Mucosa of descending colon (tissue), 3 donors: ENCODE data around the gene ZNF705A. TPM values are rescaled to one million over a fixed set of nuclear protein-coding genes. Genes with fewer than 3 reads are reported as not detected.

Experiments used
- total RNA-seq, 3 donors: library from RNA; stranded (reverse); fragmentation: NEBNext Ultra II Directional in 2 of 3; extraction: Animal tissue kit (Norgen Biotek cat#: 25700) in 2 of 3; gene quantifications; one replicate each; pipeline versions ENCODE4 v1.2.1 to v1.2.4, GENCODE V29; 2021 to 2023
- donor health status: DM: no; HTN: no; CAD: no; lungs with moderate emphysema.
- donor health status: DM: no; HTN: no; CAD: no.
- donor health status: DM: no; HTN: yes; CAD: no.

The ZNF705A gene
- total RNA-seq, 3 donors from 2014 or later, result not detected

Other genes starting within 250 kb of the ZNF705A start
- 10 to 100 TPM; 11.9 to 19.9 (median 18.0) TPM for gene SLC2A3, start 220.8 kb upstream of the ZNF705A start, total RNA-seq
- gene FOXJ2, start 124.3 kb upstream of the ZNF705A start, total RNA-seq, result 10 to 100 TPM; 10.8 to 24.0 (median 12.3) TPM
- 10 to 100 TPM in 2 of 3 donors, 1 to 10 TPM in 1; 2.8 to 15.5 (median 12.5) TPM for gene C3AR1, start 90.7 kb upstream of the ZNF705A start, total RNA-seq
- gene NECAP1, start 74.7 kb upstream of the ZNF705A start, total RNA-seq, result 10 to 100 TPM; 37.1 to 41.6 (median 39.5) TPM
- gene CLEC4A, start 33.4 kb upstream of the ZNF705A start, total RNA-seq, result 1 to 10 TPM in 2 of 3 donors, under 1 TPM in 1; 0.70 to 1.1 (median 1.0) TPM
- gene FAM90A1, start 70.6 kb downstream of the ZNF705A start, total RNA-seq, result under 1 TPM in 1 of 3 donors, not detected in 2; 0.36 TPM